KMS-11 (cell line): ENCODE measurements around the gene WDR64.
"Not testable (repeated sequence)": the region's sequence is repeated elsewhere in the genome, so short reads cannot be mapped to it uniquely, and the experiment has no call there.

Source experiments
- H2AFZ ChIP-seq: fragments of 200-600 bp; sonication (generic); 2 replicates; pipeline ENCODE4 v1.6.1; 2016; ENCODE audit warnings: antibody characterized with exemption, mixed run types, low read depth
- H3K27ac ChIP-seq: fragments of 200-600 bp; sonication (generic); 2 replicates; pipeline ENCODE4 v1.6.1; 2016; ENCODE audit warnings: mild to moderate bottlenecking, mixed run types
- H3K27me3 ChIP-seq: fragments of 200-600 bp; sonication (generic); 2 replicates; pipeline ENCODE4 v1.6.1; 2017; ENCODE audit warnings: mild to moderate bottlenecking, low read depth, mixed run types, moderate library complexity; ENCODE audit not compliant: insufficient read depth
- H3K36me3 ChIP-seq: fragments of 200-600 bp; sonication (generic); 2 replicates; pipeline ENCODE4 v1.6.1; 2017; ENCODE audit warnings: mild to moderate bottlenecking, mixed run types; ENCODE audit not compliant: insufficient read depth
- H3K4me1 ChIP-seq: fragments of 200-600 bp; sonication (generic); 2 replicates; pipeline ENCODE4 v1.6.1; 2016; ENCODE audit warnings: mild to moderate bottlenecking, low read depth, mixed run types; ENCODE audit not compliant: poor library complexity, severe bottlenecking
- H3K4me2 ChIP-seq: fragments of 200-600 bp; sonication (generic); 2 replicates; pipeline ENCODE4 v1.7.0; 2016; ENCODE audit warnings: mild to moderate bottlenecking, mixed run types
- H3K4me3 ChIP-seq: fragments of 200-600 bp; sonication (generic); IDR thresholded peaks from 2 replicates; pipeline ENCODE4 v1.6.1; 2017; ENCODE audit warnings: low read depth, low read length, mixed read lengths; ENCODE audit not compliant: insufficient read depth
- H3K79me2 ChIP-seq: fragments of 200-600 bp; sonication (generic); 2 replicates; pipeline ENCODE4 v1.6.1; 2016; ENCODE audit warnings: low read depth, mixed run types; ENCODE audit not compliant: insufficient read depth
- H3K9ac ChIP-seq: fragments of 200-600 bp; sonication (generic); 2 replicates; pipeline ENCODE4 v1.6.1; 2016; ENCODE audit warnings: mild to moderate bottlenecking, mixed run types
- H4K20me1 ChIP-seq: fragments of 200-600 bp; sonication (generic); 2 replicates; pipeline ENCODE4 v1.6.1; 2016; ENCODE audit warnings: mild to moderate bottlenecking, mixed run types; ENCODE audit not compliant: insufficient read depth
- CTCF ChIP-seq: fragments of 200-600 bp; sonication (generic); conservative IDR thresholded peaks from 2 replicates; pipeline ENCODE4 v1.6.1; 2017; ENCODE audit warnings: low read depth, mild to moderate bottlenecking, antibody characterized with exemption, low read length, moderate library complexity, mixed read lengths

WDR64 gene

GRCh38 chr1:241822846-241823245, 170.8 kb downstream of the WDR64 start:
- peaks cover 9% of the 10 kb centered on the region for H3K4me1 ChIP-seq
- H3K4me2 ChIP-seq: no peak overlapping the region
- H3K79me2 ChIP-seq: no peaks in the 10 kb centered on the region
- no peaks in the 10 kb centered on the region for H4K20me1 ChIP-seq
- no peaks in the 10 kb centered on the region for H3K27me3 ChIP-seq
- H3K27ac ChIP-seq: no peak overlapping the region
- H3K4me3 ChIP-seq: no peak overlapping the region
- H3K36me3 ChIP-seq: no peaks in the 10 kb centered on the region
- TF ChIP-seq CTCF: no peak
- no peak overlapping the region for H3K9ac ChIP-seq
- H2AFZ ChIP-seq: no peak overlapping the region

- TF ChIP-seq CTCF: no peak
- H3K4me1 ChIP-seq: peaks cover 9% of the 10 kb centered on the region
- no peaks in the 10 kb centered on the region for H3K36me3 ChIP-seq
- no peak overlapping the region for H3K4me3 ChIP-seq
- H4K20me1 ChIP-seq: no peaks in the 10 kb centered on the region
- no peak overlapping the region for H3K4me2 ChIP-seq
- no peaks in the 10 kb centered on the region for H3K79me2 ChIP-seq
- no peaks in the 10 kb centered on the region for H3K27me3 ChIP-seq
- no peak overlapping the region for H2AFZ ChIP-seq
- H3K27ac ChIP-seq: no peak overlapping the region
- H3K9ac ChIP-seq: no peak overlapping the region
Measured at GRCh38 chr1:241823925-241824324, 171.8 kb downstream of the WDR64 start.

GRCh38 chr1:241825581-241825980, 173.5 kb downstream of the WDR64 start:
- Histone ChIP-seq H3K27me3 (no peaks in the 10 kb centered on the region), H2AFZ (no peak overlapping the region), H3K36me3 (no peaks in the 10 kb centered on the region), H3K79me2 (no peaks in the 10 kb centered on the region), H3K4me3 (no peak overlapping the region), H3K9ac (no peak overlapping the region), H4K20me1 (no peaks in the 10 kb centered on the region), H3K4me1 (peaks cover 9% of the 10 kb centered on the region), H3K4me2 (no peak overlapping the region), H3K27ac (no peak overlapping the region)
- TF ChIP-seq CTCF: no peak

- not testable (repeated sequence) for H4K20me1 ChIP-seq, H3K9ac ChIP-seq, H3K4me2 ChIP-seq, H3K27ac ChIP-seq, H3K4me3 ChIP-seq, H3K36me3 ChIP-seq, H3K27me3 ChIP-seq, H2AFZ ChIP-seq, H3K79me2 ChIP-seq, H3K4me1 ChIP-seq
Measured at GRCh38 chr1:241826613-241827012, 174.5 kb downstream of the WDR64 start.

GRCh38 chr1:241827264-241827663, 175.2 kb downstream of the WDR64 start:
- H3K4me2 ChIP-seq: no peak overlapping the region

More at GRCh38 chr1:241827264-241827663, 175.2 kb downstream of the WDR64 start:
- Histone ChIP-seq H3K27me3 (no peaks in the 10 kb centered on the region), H3K4me1 (peaks cover 9% of the 10 kb centered on the region), H2AFZ (no peak overlapping the region), H3K9ac (no peak overlapping the region), H3K36me3 (no peaks in the 10 kb centered on the region), H3K4me3 (no peak overlapping the region), H3K79me2 (no peaks in the 10 kb centered on the region), H4K20me1 (no peaks in the 10 kb centered on the region), H3K27ac (no peak overlapping the region)
- no peak for TF ChIP-seq CTCF
